ENCODE data around the gene FAM181B. TPM values are rescaled to one million over a fixed set of nuclear protein-coding genes. Genes with fewer than 3 reads are reported as not detected.

Gene FAM181B
- total RNA-seq, 1 experiment from 2014 or later = 0.44 TPM

- Histone ChIP-seq H4K20me1 (ENCODE audit: control insufficient read depth, insufficient read depth, insufficient read length) (no peaks in the 10 kb centered on the region), H3K23me2 (ENCODE audit: insufficient read length, low read depth, low read length, poor library complexity, severe bottlenecking) (no peaks in the 10 kb centered on the region), H2AK5ac (ENCODE audit: insufficient read length, low read length) (no peak overlapping the region), H3K23ac (ENCODE audit: insufficient read length, low read depth, low read length) (no peak overlapping the region), H3K79me1 (ENCODE audit: insufficient read depth, low read depth, low read length, poor library complexity, severe bottlenecking) (no peaks in the 10 kb centered on the region), H3K9me3 (ENCODE audit: control insufficient read depth, low read depth, low read length) (peaks cover 13% of the 10 kb centered on the region), H2BK20ac (ENCODE audit: low read depth, low read length, poor library complexity, severe bottlenecking) (no peak overlapping the region), H2BK120ac (ENCODE audit: low read depth, low read length, poor library complexity, severe bottlenecking) (no peak overlapping the region), H3K14ac (ENCODE audit: insufficient read depth, low read length) (no peak overlapping the region), H3K4ac (ENCODE audit: low read depth, low read length) (no peak overlapping the region), H3K4me1 (ENCODE audit: insufficient read depth, low read length) (no peaks in the 10 kb centered on the region), H3K18ac (ENCODE audit: insufficient read length, low read depth, low read length) (no peak overlapping the region), H3K79me2 (ENCODE audit: insufficient read depth, low read length) (no peaks in the 10 kb centered on the region), H2AFZ (ENCODE audit: low read length) (no peak overlapping the region), H4K8ac (replicated peaks; ENCODE audit: insufficient read length, low read depth, low read length) (no peak overlapping the region), H3K4me2 (ENCODE audit: insufficient read depth, insufficient read length, low read length) (no peak overlapping the region), H2BK15ac (ENCODE audit: low read depth, low read length) (no peak overlapping the region), H2BK12ac (ENCODE audit: insufficient read length, low read depth, low read length) (no peak overlapping the region), H4K5ac (ENCODE audit: insufficient read length, low read depth, low read length) (no peak overlapping the region), H3T11ph (ENCODE audit: low read length) (no peak overlapping the region), H2BK5ac (ENCODE audit: insufficient read length, low read length) (no peak overlapping the region), H3K27me3 (ENCODE audit: insufficient read depth, low read length) (no peaks in the 10 kb centered on the region), H4K91ac (ENCODE audit: insufficient read length, low read depth, low read length) (no peak overlapping the region), H3K9ac (ENCODE audit: extremely low read depth, insufficient read length, low read length) (no peak overlapping the region), H3K56ac (ENCODE audit: insufficient read length, low read depth, low read length) (no peak overlapping the region), H3K27ac (ENCODE audit: insufficient read length, low read depth, low read length) (no peak overlapping the region)
- H3K27me3 Mint-ChIP-seq (ENCODE audit: low read depth) = no peaks in the 10 kb centered on the region
- H3K36me3 Mint-ChIP-seq (ENCODE audit: insufficient read depth in 1 of 3, low read depth in 3 of 3) = peaks cover 2 to 15% (median 3%) of the 10 kb centered on the region in 3 experiments; a peak in 4 of 7 replicates
- no peak for TF ChIP-seq CTCF (conservative IDR thresholded peaks at IDR 0.05)
- peak; percentile 81 for DNase-seq
- no peak overlapping the region; a peak in 1 of 7 replicates for H3K27ac Mint-ChIP-seq
- no peak overlapping the region for H3K4me3 Mint-ChIP-seq
- peaks cover 12% of the 10 kb centered on the region in 2 experiments; a peak in 4 of 5 replicates for H3K9me3 Mint-ChIP-seq
- no CpG with 5 or more reads among the region's 5 CpGs for WGBS (ENCODE audit: extremely low coverage, insufficient read length, low lambda C conversion rate)
- peaks cover 10% of the 10 kb centered on the region in 2 experiments for H3K4me1 Mint-ChIP-seq
Observed at GRCh38 chr11:82683029-82683428, 50.6 kb downstream of the FAM181B start.

Data from H9 (cell line).